MM.1S (cell line): ENCODE results near the gene ATP1A2.

Source experiments
- DNase-seq: peaks from one replicate; pipeline ENCODE4 v3.0.0-alpha.2; 2015
- H2AFZ ChIP-seq: fragments of 300-600 bp; sonication (generic); 2 replicates; pipeline ENCODE4 v1.6.0; 2016; ENCODE audit warnings: antibody characterized with exemption, low read length
- H3F3A ChIP-seq: fragments of 300-600 bp; sonication (generic); 2 replicates; pipeline ENCODE4 v1.6.1; 2016; ENCODE audit warnings: mild to moderate bottlenecking, antibody characterized with exemption, low read length, moderate library complexity, mixed read lengths; ENCODE audit not compliant: insufficient read depth
- H3K27ac ChIP-seq: fragments of 300-600 bp; sonication (generic); 2 replicates; pipeline ENCODE4 v1.5.1; 2016; ENCODE audit warnings: mild to moderate bottlenecking, low read length
- H3K27me3 ChIP-seq: fragments of 300-600 bp; sonication (generic); replicated peaks from 2 replicates; pipeline ENCODE4 v1.6.0; 2016; ENCODE audit warnings: low read length; ENCODE audit not compliant: insufficient read depth
- H3K36me3 ChIP-seq: fragments of 300-600 bp; sonication (generic); replicated peaks from 2 replicates; pipeline ENCODE4 v1.6.1; 2016; ENCODE audit warnings: mild to moderate bottlenecking, low read length, mixed read lengths; ENCODE audit not compliant: insufficient read depth
- H3K4me1 ChIP-seq: fragments of 300-600 bp; sonication (generic); 2 replicates; pipeline ENCODE4 v1.6.1; 2016; ENCODE audit warnings: low read length, mixed read lengths
- H3K4me2 ChIP-seq: fragments of 300-600 bp; sonication (generic); 2 replicates; pipeline ENCODE4 v1.6.0; 2016; ENCODE audit warnings: low read depth, low read length
- H3K4me3 ChIP-seq: fragments of 300-600 bp; sonication (generic); 2 replicates; pipeline ENCODE4 v1.5.1; 2016; ENCODE audit warnings: low read length, mixed read lengths
- H3K79me2 ChIP-seq: fragments of 300-600 bp; sonication (generic); 2 replicates; pipeline ENCODE4 v1.6.1; 2016; ENCODE audit warnings: mixed run types, low read length, mixed read lengths
- H3K9ac ChIP-seq: fragments of 300-600 bp; sonication (generic); 2 replicates; pipeline ENCODE4 v1.6.1; 2016; ENCODE audit warnings: low read length, mixed read lengths
- H3K9me2 ChIP-seq: fragments of 300-600 bp; sonication (generic); replicated peaks from 2 replicates; pipeline ENCODE4 v1.6.1; 2016; ENCODE audit warnings: mild to moderate bottlenecking, low read length, mixed read lengths; ENCODE audit not compliant: insufficient read depth
- H3K9me3 ChIP-seq: fragments of 300-600 bp; sonication (generic); replicated peaks from 2 replicates; pipeline ENCODE4 v1.6.1; 2016; ENCODE audit warnings: mild to moderate bottlenecking, low read length, mixed read lengths; ENCODE audit not compliant: insufficient read depth
- H4K20me1 ChIP-seq: fragments of 300-600 bp; sonication (generic); 2 replicates; pipeline ENCODE4 v1.6.1; 2016; ENCODE audit warnings: mild to moderate bottlenecking, low read length, moderate library complexity, mixed read lengths; ENCODE audit not compliant: insufficient read depth
- EZH2 ChIP-seq: fragments of 300-600 bp; sonication (generic); optimal IDR thresholded peaks from 2 replicates; pipeline ENCODE3; 2017; ENCODE audit warnings: low read depth, mild to moderate bottlenecking, antibody characterized with exemption, low read length, mixed read lengths
- EZH2phosphoT487 ChIP-seq: fragments of 300-600 bp; sonication (generic); IDR thresholded peaks from 2 replicates; pipeline ENCODE4 v1.6.1; 2018; ENCODE audit warnings: antibody characterized with exemption, low read length
- TF ChIP-seq, protein P1 (sequence below): fragments of 300-600 bp; sonication (generic); IDR thresholded peaks from 2 replicates; pipeline ENCODE4 v1.5.1; 2016; ENCODE audit warnings: antibody characterized with exemption, low read length, mixed read lengths

Gene ATP1A2

DNA sequence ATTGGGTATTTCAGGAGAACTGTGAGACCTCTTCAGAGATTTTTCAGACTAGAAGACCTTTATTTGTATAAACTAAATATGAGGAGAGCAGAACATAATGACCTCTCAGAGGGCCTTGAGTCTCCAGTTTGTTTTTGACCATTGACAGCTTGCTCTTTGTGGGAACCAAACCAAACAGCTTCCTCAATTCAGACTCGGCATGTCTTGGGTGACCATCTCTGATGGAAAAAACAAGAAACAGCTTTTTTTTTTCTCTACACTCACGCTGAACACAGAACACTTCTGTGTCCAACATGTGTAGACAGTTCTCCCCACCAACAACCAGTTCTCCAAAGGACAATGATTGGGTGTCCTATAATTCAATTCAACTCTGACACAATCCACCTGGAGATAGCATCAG is 47.4 kb downstream of the ATP1A2 start:
- H3K27me3 ChIP-seq, result peaks cover 7% of the 10 kb centered on the region; the same call in 1 of the 2 replicates
- H3K9me3 ChIP-seq, result no peaks in the 10 kb centered on the region
- no peak overlapping the region for H3K4me3 ChIP-seq
- no peaks in the 10 kb centered on the region for H3K4me1 ChIP-seq
- H3F3A ChIP-seq, result no peaks in the 10 kb centered on the region
- H3K9me2 ChIP-seq, result no peaks in the 10 kb centered on the region
- H3K36me3 ChIP-seq, result no peaks in the 10 kb centered on the region
- H3K79me2 ChIP-seq, result no peaks in the 10 kb centered on the region
- no peak overlapping the region for H3K27ac ChIP-seq
- no peaks in the 10 kb centered on the region for H4K20me1 ChIP-seq
- H3K4me2 ChIP-seq, result no peak overlapping the region
- no peak overlapping the region for H3K9ac ChIP-seq
- no peak for DNase-seq
- TF ChIP-seq, protein P1, sequence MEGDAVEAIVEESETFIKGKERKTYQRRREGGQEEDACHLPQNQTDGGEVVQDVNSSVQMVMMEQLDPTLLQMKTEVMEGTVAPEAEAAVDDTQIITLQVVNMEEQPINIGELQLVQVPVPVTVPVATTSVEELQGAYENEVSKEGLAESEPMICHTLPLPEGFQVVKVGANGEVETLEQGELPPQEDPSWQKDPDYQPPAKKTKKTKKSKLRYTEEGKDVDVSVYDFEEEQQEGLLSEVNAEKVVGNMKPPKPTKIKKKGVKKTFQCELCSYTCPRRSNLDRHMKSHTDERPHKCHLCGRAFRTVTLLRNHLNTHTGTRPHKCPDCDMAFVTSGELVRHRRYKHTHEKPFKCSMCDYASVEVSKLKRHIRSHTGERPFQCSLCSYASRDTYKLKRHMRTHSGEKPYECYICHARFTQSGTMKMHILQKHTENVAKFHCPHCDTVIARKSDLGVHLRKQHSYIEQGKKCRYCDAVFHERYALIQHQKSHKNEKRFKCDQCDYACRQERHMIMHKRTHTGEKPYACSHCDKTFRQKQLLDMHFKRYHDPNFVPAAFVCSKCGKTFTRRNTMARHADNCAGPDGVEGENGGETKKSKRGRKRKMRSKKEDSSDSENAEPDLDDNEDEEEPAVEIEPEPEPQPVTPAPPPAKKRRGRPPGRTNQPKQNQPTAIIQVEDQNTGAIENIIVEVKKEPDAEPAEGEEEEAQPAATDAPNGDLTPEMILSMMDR, result no peak
- TF ChIP-seq EZH2, result no peak
- no peak for TF ChIP-seq EZH2phosphoT487
- no peak overlapping the region for H2AFZ ChIP-seq

DNA sequence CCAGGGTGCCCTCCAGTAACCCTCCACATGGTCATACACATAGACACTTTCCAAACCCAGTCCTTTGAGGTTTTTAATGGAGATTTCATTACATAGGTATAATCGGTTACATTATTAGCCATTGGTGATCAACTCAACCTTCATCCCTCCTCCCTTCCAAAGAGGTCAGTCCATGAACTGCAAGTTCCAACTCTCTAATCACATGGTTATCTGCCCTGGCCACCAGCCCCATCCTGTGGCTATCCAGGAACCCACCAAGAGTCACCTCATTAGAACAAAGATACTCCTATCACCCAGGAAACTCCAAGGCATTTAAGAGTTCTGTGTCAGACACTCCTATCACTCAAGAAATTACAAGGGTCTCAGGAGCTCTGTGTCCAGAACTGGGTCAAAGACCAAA is 48.1 kb downstream of the ATP1A2 start:
- DNase-seq, result no peak
- H3K9ac ChIP-seq, result no peak overlapping the region
- H3K4me3 ChIP-seq, result no peak overlapping the region
- peaks cover 8% of the 10 kb centered on the region; the same call in 1 of the 2 replicates for H3K27me3 ChIP-seq
- no peaks in the 10 kb centered on the region for H3K9me3 ChIP-seq
- no peaks in the 10 kb centered on the region for H3K9me2 ChIP-seq
- H3K79me2 ChIP-seq, result no peaks in the 10 kb centered on the region
- H3K27ac ChIP-seq, result no peak overlapping the region
- TF ChIP-seq, protein P1, result no peak
- no peak for TF ChIP-seq EZH2
- TF ChIP-seq EZH2phosphoT487, result no peak
- H3K4me2 ChIP-seq, result no peak overlapping the region
- no peak overlapping the region for H2AFZ ChIP-seq
- no peaks in the 10 kb centered on the region for H3F3A ChIP-seq
- no peaks in the 10 kb centered on the region for H3K4me1 ChIP-seq
- no peaks in the 10 kb centered on the region for H3K36me3 ChIP-seq
- H4K20me1 ChIP-seq, result no peaks in the 10 kb centered on the region

DNA sequence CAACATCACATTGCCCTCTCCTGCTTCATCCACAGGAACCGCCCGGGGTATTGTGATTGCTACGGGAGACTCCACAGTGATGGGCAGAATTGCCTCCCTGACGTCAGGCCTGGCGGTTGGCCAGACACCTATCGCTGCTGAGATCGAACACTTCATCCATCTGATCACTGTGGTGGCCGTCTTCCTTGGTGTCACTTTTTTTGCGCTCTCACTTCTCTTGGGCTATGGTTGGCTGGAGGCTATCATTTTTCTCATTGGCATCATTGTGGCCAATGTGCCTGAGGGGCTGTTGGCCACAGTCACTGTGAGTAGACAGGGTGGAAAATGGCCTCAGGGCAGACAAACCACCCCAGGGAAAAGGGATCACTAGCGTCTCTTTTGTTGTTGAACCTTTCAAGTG is 48.6 kb downstream of the ATP1A2 start:
- H3K9me3 ChIP-seq, result no peaks in the 10 kb centered on the region
- H2AFZ ChIP-seq, result no peak overlapping the region
- H3K36me3 ChIP-seq, result no peaks in the 10 kb centered on the region
- no peak overlapping the region for H3K27ac ChIP-seq
- H3K79me2 ChIP-seq, result no peaks in the 10 kb centered on the region
- H3K9me2 ChIP-seq, result no peaks in the 10 kb centered on the region
- DNase-seq, result no peak
- no peaks in the 10 kb centered on the region for H3F3A ChIP-seq
- H3K27me3 ChIP-seq, result peaks cover 8% of the 10 kb centered on the region; the same call in 1 of the 2 replicates
- no peak overlapping the region for H3K4me3 ChIP-seq
- TF ChIP-seq, protein P1, result no peak
- TF ChIP-seq EZH2phosphoT487, result no peak
- TF ChIP-seq EZH2, result no peak
- no peak overlapping the region for H3K9ac ChIP-seq
- H3K4me1 ChIP-seq, result no peaks in the 10 kb centered on the region
- no peaks in the 10 kb centered on the region for H4K20me1 ChIP-seq
- H3K4me2 ChIP-seq, result no peak overlapping the region
